Stimulated activated CD4-positive, alpha-beta T cell treated with anti-CD3 and anti-CD28 coated beads, Interleukin-2, amount 100 ng/mL, for 24 hours (primary cell): ENCODE measurements around the gene ZNF516.
A peak's percentile ranks its signal among the peaks of the same experiment; 100 is the strongest.

Experiments used
- DNase-seq, 2 donors: peaks; one replicate each; pipeline ENCODE4 v3.0.0-alpha.2; 2020

Gene ZNF516

GRCh38 chr18:76379226-76380126 is 115.6 kb downstream of the ZNF516 start:
- DNase-seq, result no peak

- no peak for DNase-seq
These were observed 116.4 kb downstream of the ZNF516 start for GRCh38 chr18:76378526-76379215.

GRCh38 chr18:76377359-76377756 is 117.7 kb downstream of the ZNF516 start:
- no peak for DNase-seq

- DNase-seq, result peak; percentile 48 to 64
These were observed 118.2 kb downstream of the ZNF516 start for GRCh38 chr18:76376668-76377358.

GRCh38 chr18:76376225-76376624 is 118.8 kb downstream of the ZNF516 start:
- no peak for DNase-seq

GRCh38 chr18:76374330-76375281 is 120.4 kb downstream of the ZNF516 start:
- peak; percentile 43 to 48 for DNase-seq

GRCh38 chr18:76373297-76373696 is 121.7 kb downstream of the ZNF516 start:
- DNase-seq, result no peak

- DNase-seq, result no peak
These were observed 123.5 kb downstream of the ZNF516 start for GRCh38 chr18:76371301-76372203.

- no peak for DNase-seq
These were observed 124.4 kb downstream of the ZNF516 start for GRCh38 chr18:76370686-76371085.

- no peak for DNase-seq
These were observed 124.8 kb downstream of the ZNF516 start for GRCh38 chr18:76370201-76370600.

GRCh38 chr18:76369791-76370190 is 125.3 kb downstream of the ZNF516 start:
- no peak for DNase-seq

GRCh38 chr18:76368976-76369375 is 126.1 kb downstream of the ZNF516 start:
- no peak for DNase-seq

- no peak for DNase-seq
These were observed 126.8 kb downstream of the ZNF516 start for GRCh38 chr18:76368271-76368670.

GRCh38 chr18:76367168-76368125 is 127.6 kb downstream of the ZNF516 start:
- no peak for DNase-seq

- no peak for DNase-seq
These were observed 129.5 kb downstream of the ZNF516 start for GRCh38 chr18:76365561-76365960.

- DNase-seq, result peak in 1 of 2 donors; percentile 38
These were observed 130.5 kb downstream of the ZNF516 start for GRCh38 chr18:76364282-76365259.

GRCh38 chr18:76363436-76364120 is 131.5 kb downstream of the ZNF516 start:
- DNase-seq, result no peak

- no peak for DNase-seq
These were observed 132.4 kb downstream of the ZNF516 start for GRCh38 chr18:76362676-76363075.
